H9 (cell line): ENCODE data around the gene EVI5L. TPM values are rescaled to one million over a fixed set of nuclear protein-coding genes. Genes with fewer than 3 reads are reported as not detected.

Experiments used
- DNase-seq: peaks from one replicate; pipeline ENCODE4 v3.0.0-alpha.2; 2017
- H2AFZ ChIP-seq: one replicate; pipeline ENCODE4 v1.6.1; 2013; ENCODE audit warnings: mild to moderate bottlenecking, low read length, control low read depth, moderate library complexity
- H2AK5ac ChIP-seq: 2 replicates; pipeline ENCODE4 v1.6.1; 2013; ENCODE audit warnings: low read length, control low read depth, mixed read lengths; ENCODE audit not compliant: insufficient read length
- H2BK120ac ChIP-seq: one replicate; pipeline ENCODE4 v1.6.1; 2013; ENCODE audit warnings: low read depth, mild to moderate bottlenecking, low read length, control low read depth, inconsistent platforms; ENCODE audit not compliant: poor library complexity, severe bottlenecking
- H2BK12ac ChIP-seq: 2 replicates; pipeline ENCODE4 v1.6.1; 2013; ENCODE audit warnings: low read length, control low read depth, mixed read lengths, low read depth; ENCODE audit not compliant: insufficient read length
- H2BK15ac ChIP-seq: 2 replicates; pipeline ENCODE4 v1.6.1; 2013; ENCODE audit warnings: low read depth, low read length, control low read depth
- H2BK20ac ChIP-seq: one replicate; pipeline ENCODE4 v1.6.1; 2013; ENCODE audit warnings: low read depth, mild to moderate bottlenecking, low read length, control low read depth, inconsistent platforms; ENCODE audit not compliant: poor library complexity, severe bottlenecking
- H2BK5ac ChIP-seq: 2 replicates; pipeline ENCODE4 v1.6.1; 2013; ENCODE audit warnings: low read length, control low read depth, mixed read lengths; ENCODE audit not compliant: insufficient read length
- H3K14ac ChIP-seq: 2 replicates; pipeline ENCODE4 v1.6.1; 2013; ENCODE audit warnings: low read length, control low read depth; ENCODE audit not compliant: insufficient read depth
- H3K18ac ChIP-seq: 2 replicates; pipeline ENCODE4 v1.6.1; 2013; ENCODE audit warnings: low read depth, mild to moderate bottlenecking, mixed read lengths, low read length, control low read depth; ENCODE audit not compliant: insufficient read length
- H3K23ac ChIP-seq: 2 replicates; pipeline ENCODE4 v1.6.1; 2013; ENCODE audit warnings: low read length, control low read depth, mixed read lengths, low read depth; ENCODE audit not compliant: insufficient read length
- H3K23me2 ChIP-seq: 2 replicates; pipeline ENCODE4 v1.6.1; 2013; ENCODE audit warnings: low read depth, mild to moderate bottlenecking, mixed read lengths, low read length, control low read depth; ENCODE audit not compliant: insufficient read length, poor library complexity, severe bottlenecking
- H3K27ac ChIP-seq: 2 replicates; pipeline ENCODE4 v1.5.1; 2013; ENCODE audit warnings: low read length, control low read depth, mixed read lengths, low read depth; ENCODE audit not compliant: insufficient read length
- H3K27me3 ChIP-seq: 2 replicates; pipeline ENCODE4 v1.6.1; 2013; ENCODE audit warnings: low read length, control low read depth, inconsistent platforms; ENCODE audit not compliant: insufficient read depth
- H3K4ac ChIP-seq: 2 replicates; pipeline ENCODE4 v1.6.1; 2013; ENCODE audit warnings: low read depth, mild to moderate bottlenecking, control low read depth, inconsistent platforms, low read length, moderate library complexity
- H3K4me1 ChIP-seq: 2 replicates; pipeline ENCODE4 v1.6.1; 2013; ENCODE audit warnings: low read length, control low read depth, inconsistent platforms; ENCODE audit not compliant: insufficient read depth
- H3K4me2 ChIP-seq: 2 replicates; pipeline ENCODE4 v1.6.1; 2013; ENCODE audit warnings: low read length, control low read depth, mixed read lengths; ENCODE audit not compliant: insufficient read length, insufficient read depth
- H3K56ac ChIP-seq: 2 replicates; pipeline ENCODE4 v1.6.1; 2013; ENCODE audit warnings: low read depth, mild to moderate bottlenecking, mixed read lengths, low read length, control low read depth; ENCODE audit not compliant: insufficient read length
- H3K79me1 ChIP-seq: 2 replicates; pipeline ENCODE4 v1.6.1; 2013; ENCODE audit warnings: low read depth, mild to moderate bottlenecking, moderate library complexity, low read length, control low read depth, inconsistent platforms; ENCODE audit not compliant: insufficient read depth, poor library complexity, severe bottlenecking
- H3K79me2 ChIP-seq: 2 replicates; pipeline ENCODE4 v1.6.1; 2013; ENCODE audit warnings: low read length, control low read depth, inconsistent platforms; ENCODE audit not compliant: insufficient read depth
- H3K9ac ChIP-seq: 2 replicates; pipeline ENCODE4 v1.6.1; 2013; ENCODE audit warnings: low read length, control low read depth, mixed read lengths; ENCODE audit not compliant: insufficient read length; ENCODE audit errors: extremely low read depth
- H3K9me3 ChIP-seq: one replicate; pipeline ENCODE4 v1.6.1; 2013; ENCODE audit warnings: low read depth, low read length, inconsistent platforms; ENCODE audit not compliant: control insufficient read depth
- H3T11ph ChIP-seq: one replicate; pipeline ENCODE4 v1.6.1; 2013; ENCODE audit warnings: mild to moderate bottlenecking, low read length, control low read depth, inconsistent platforms
- H4K20me1 ChIP-seq: one replicate; pipeline ENCODE4 v1.6.1; 2013; ENCODE audit not compliant: control insufficient read depth, insufficient read length, insufficient read depth
- H4K5ac ChIP-seq: 2 replicates; pipeline ENCODE4 v1.6.1; 2013; ENCODE audit warnings: low read depth, mild to moderate bottlenecking, mixed read lengths, low read length, control low read depth; ENCODE audit not compliant: insufficient read length
- H4K8ac ChIP-seq: replicated peaks from 2 replicates; pipeline ENCODE4 v1.6.1; 2013; ENCODE audit warnings: low read length, control low read depth, mixed read lengths, low read depth; ENCODE audit not compliant: insufficient read length
- H4K91ac ChIP-seq: 2 replicates; pipeline ENCODE4 v1.6.1; 2013; ENCODE audit warnings: low read depth, mild to moderate bottlenecking, moderate library complexity, mixed read lengths, low read length, control low read depth; ENCODE audit not compliant: insufficient read length
- H3K27ac Mint-ChIP-seq, 3 experiments: 2 replicates in 2 of 3; 3 replicates in 1 of 3; pipeline ENCODE4 v1.8.0; 2020 to 2021; ENCODE audit warnings: mixed read lengths in 3 of 3, mild to moderate bottlenecking in 1 of 3, moderate library complexity in 1 of 3
- H3K27me3 Mint-ChIP-seq: 2 replicates; pipeline ENCODE4 v1.8.0; 2021; ENCODE audit warnings: low read depth, mild to moderate bottlenecking, moderate library complexity, mixed read lengths
- H3K36me3 Mint-ChIP-seq, 3 experiments: 2 replicates in 2 of 3; 3 replicates in 1 of 3; pipeline ENCODE4 v1.8.0; 2020 to 2021; ENCODE audit warnings: low read depth in 3 of 3, mixed read lengths in 3 of 3; ENCODE audit not compliant: insufficient read depth in 1 of 3
- H3K4me1 Mint-ChIP-seq, 2 experiments: 2 replicates each; pipeline ENCODE4 v1.8.0; 2020; ENCODE audit warnings: mixed read lengths in 2 of 2
- H3K4me3 Mint-ChIP-seq, 2 experiments: 2 replicates in 1 of 2; 3 replicates in 1 of 2; pipeline ENCODE4 v1.8.0; 2020 to 2021; ENCODE audit warnings: mild to moderate bottlenecking in 2 of 2, mixed read lengths in 2 of 2, moderate library complexity in 1 of 2
- H3K9me3 Mint-ChIP-seq, 2 experiments: 2 replicates in 1 of 2; 3 replicates in 1 of 2; pipeline ENCODE4 v1.8.0; 2020; ENCODE audit warnings: mild to moderate bottlenecking in 2 of 2, mixed read lengths in 2 of 2, moderate library complexity in 1 of 2
- WGBS: extraction: QIAGEN DNeasy Blood & Tissue Kit; methylation state at CpG from one replicate; pipeline ENCODE4 v1.1.7; 2013; ENCODE audit warnings: missing lambda C conversion rate, low lambda C conversion rate, mixed read lengths; ENCODE audit not compliant: insufficient read length; ENCODE audit errors: extremely low coverage; 5-methylcytosine and 5-hydroxymethylcytosine counted together
- total RNA-seq: library from RNA; stranded (reverse); gene quantifications from 2 replicates; pipeline ENCODE4 v1.2.1, GENCODE V29; 2021
- TF ChIP-seq, protein P1 (sequence below): fragments of 200-600 bp; sonication (generic); conservative IDR thresholded peaks from 3 replicates; pipeline ENCODE4 v1.8.0; 2021; ENCODE audit warnings: antibody characterized with exemption, mild to moderate bottlenecking

The EVI5L gene
- total RNA-seq, 1 experiment from 2014 or later, result 7.1 TPM

DNA sequence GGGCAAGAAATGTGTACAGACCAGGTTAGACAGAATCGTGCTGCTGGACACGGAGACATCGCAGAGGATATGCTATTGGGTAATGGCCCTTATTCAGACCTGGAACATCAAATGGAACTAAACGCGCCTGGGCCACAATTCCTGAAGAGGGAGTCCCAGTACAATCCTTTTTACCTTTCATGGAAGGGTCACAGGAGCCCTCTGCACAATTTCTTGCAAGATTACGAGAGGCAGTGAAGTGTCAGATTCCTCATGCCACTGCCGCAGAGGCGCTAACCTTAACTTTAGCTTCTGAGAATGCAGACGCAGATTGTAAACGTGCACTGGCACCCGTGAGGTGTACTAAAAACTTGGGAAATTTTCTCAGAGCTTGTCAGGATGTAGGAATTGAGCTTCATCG is 48.9 kb upstream of the EVI5L start:
- Histone ChIP-seq H2BK12ac (no peak overlapping the region), H3K27me3 (no peaks in the 10 kb centered on the region), H2AFZ (no peak overlapping the region), H2BK5ac (no peak overlapping the region), H2AK5ac (no peak overlapping the region), H4K20me1 (no peaks in the 10 kb centered on the region), H2BK20ac (no peak overlapping the region), H3K56ac (no peak overlapping the region), H3K79me1 (no peaks in the 10 kb centered on the region), H3K9me3 (no peaks in the 10 kb centered on the region), H3T11ph (no peak overlapping the region), H3K23ac (no peak overlapping the region), H4K8ac (no peak overlapping the region), H3K18ac (no peak overlapping the region), H2BK15ac (no peak overlapping the region), H3K27ac (no peak overlapping the region), H4K5ac (no peak overlapping the region), H3K14ac (no peak overlapping the region), H3K79me2 (no peaks in the 10 kb centered on the region), H3K4ac (no peak overlapping the region), H2BK120ac (no peak overlapping the region), H4K91ac (no peak overlapping the region), H3K4me2 (no peak overlapping the region), H3K4me1 (no peaks in the 10 kb centered on the region), H3K23me2 (no peaks in the 10 kb centered on the region), H3K9ac (no peak overlapping the region)
- Mint-ChIP-seq H3K27me3 (peaks cover 87% of the 10 kb centered on the region), H3K9me3 (peaks cover 2 to 6% of the 10 kb centered on the region in 2 experiments; a peak in 2 of 5 replicates), H3K4me1 (peaks cover 15 to 20% of the 10 kb centered on the region in 2 experiments), H3K27ac (no peak overlapping the region), H3K36me3 (no peaks in the 10 kb centered on the region), H3K4me3 (no peak overlapping the region)
- no CpG with 5 or more reads among the region's 12 CpGs for WGBS
- TF ChIP-seq, protein P1, sequence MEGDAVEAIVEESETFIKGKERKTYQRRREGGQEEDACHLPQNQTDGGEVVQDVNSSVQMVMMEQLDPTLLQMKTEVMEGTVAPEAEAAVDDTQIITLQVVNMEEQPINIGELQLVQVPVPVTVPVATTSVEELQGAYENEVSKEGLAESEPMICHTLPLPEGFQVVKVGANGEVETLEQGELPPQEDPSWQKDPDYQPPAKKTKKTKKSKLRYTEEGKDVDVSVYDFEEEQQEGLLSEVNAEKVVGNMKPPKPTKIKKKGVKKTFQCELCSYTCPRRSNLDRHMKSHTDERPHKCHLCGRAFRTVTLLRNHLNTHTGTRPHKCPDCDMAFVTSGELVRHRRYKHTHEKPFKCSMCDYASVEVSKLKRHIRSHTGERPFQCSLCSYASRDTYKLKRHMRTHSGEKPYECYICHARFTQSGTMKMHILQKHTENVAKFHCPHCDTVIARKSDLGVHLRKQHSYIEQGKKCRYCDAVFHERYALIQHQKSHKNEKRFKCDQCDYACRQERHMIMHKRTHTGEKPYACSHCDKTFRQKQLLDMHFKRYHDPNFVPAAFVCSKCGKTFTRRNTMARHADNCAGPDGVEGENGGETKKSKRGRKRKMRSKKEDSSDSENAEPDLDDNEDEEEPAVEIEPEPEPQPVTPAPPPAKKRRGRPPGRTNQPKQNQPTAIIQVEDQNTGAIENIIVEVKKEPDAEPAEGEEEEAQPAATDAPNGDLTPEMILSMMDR, result no peak
- DNase-seq, result no peak
